Tibial artery (tissue), 4 donors: ENCODE data around the gene ELAVL1.

Experiments
- DNase-seq, 2 donors: peaks; one replicate each; pipeline ENCODE4 v3.0.0-alpha.2; 2019
- H3K27ac ChIP-seq, 2 donors: fragments of 200-600 bp; sonication (generic) in 1 of 2; 1 replicate in 1 of 2; 2 replicates in 1 of 2; pipeline ENCODE4 v1.5.1; 2018 to 2019; ENCODE audit warnings: mild to moderate bottlenecking in 1 of 2
- H3K27me3 ChIP-seq, 2 donors: fragments of 200-600 bp; sonication (generic) in 1 of 2; one replicate each; pipeline versions ENCODE4 v1.5.1 to v1.6.0; 2016 to 2019
- H3K36me3 ChIP-seq, 3 donors: fragments of 200-600 bp; sonication (generic) in 2 of 3; one replicate each; pipeline ENCODE4 v1.5.1; 2016 to 2019; ENCODE audit warnings: mild to moderate bottlenecking in 2 of 3
- H3K4me1 ChIP-seq, 4 donors: fragments of 200-600 bp; sonication (generic) in 2 of 4; 1 replicate in 3 of 4; 2 replicates in 1 of 4; pipeline ENCODE4 v1.5.1; 2016 to 2019
- H3K4me3 ChIP-seq, 2 donors: fragments of 200-600 bp; sonication (generic) in 1 of 2; 1 replicate in 1 of 2; 2 replicates in 1 of 2; pipeline ENCODE4 v1.5.1; 2018 to 2019; ENCODE audit warnings: mild to moderate bottlenecking in 2 of 2
- H3K9me3 ChIP-seq, 3 donors: fragments of 200-600 bp; sonication (generic) in 1 of 3; one replicate each; pipeline ENCODE4 v1.5.1; 2016 to 2019
- intact Hi-C: fragments of 100-400 bp; cut with DNase I; formaldehyde crosslinking; loops from one replicate; pipeline ENCODE4 v1.15.0; 2023; ENCODE audit warnings: low total_unique reads
- TF ChIP-seq, protein P1 (sequence below), 2 experiments: fragments of 200-600 bp in 1 of 2; fragments of 450-650 bp in 1 of 2; IDR thresholded peaks; one replicate each; pipeline ENCODE4 v1.5.1; 2017 to 2019; ENCODE audit warnings: antibody characterized with exemption in 2 of 2, mild to moderate bottlenecking in 1 of 2, moderate library complexity in 1 of 2

Gene ELAVL1

GRCh38 chr19:7908742-7909461 is 96.5 kb downstream of the ELAVL1 start:
- intact Hi-C loops, result no loop called here
- Histone ChIP-seq H3K4me3 (no peak overlapping the region), H3K4me1 (peaks cover 0 to 36% (median 27%) of the 10 kb centered on the region in 4 donors), H3K36me3 (peaks cover 41 to 68% (median 62%) of the 10 kb centered on the region in 3 donors), H3K27ac (no peak overlapping the region), H3K27me3 (peaks cover 0 to 18% of the 10 kb centered on the region in 2 donors), H3K9me3 (no peaks in the 10 kb centered on the region)
- DNase-seq, result peak in 1 of 2 donors; percentile 61
- TF ChIP-seq, protein P1, sequence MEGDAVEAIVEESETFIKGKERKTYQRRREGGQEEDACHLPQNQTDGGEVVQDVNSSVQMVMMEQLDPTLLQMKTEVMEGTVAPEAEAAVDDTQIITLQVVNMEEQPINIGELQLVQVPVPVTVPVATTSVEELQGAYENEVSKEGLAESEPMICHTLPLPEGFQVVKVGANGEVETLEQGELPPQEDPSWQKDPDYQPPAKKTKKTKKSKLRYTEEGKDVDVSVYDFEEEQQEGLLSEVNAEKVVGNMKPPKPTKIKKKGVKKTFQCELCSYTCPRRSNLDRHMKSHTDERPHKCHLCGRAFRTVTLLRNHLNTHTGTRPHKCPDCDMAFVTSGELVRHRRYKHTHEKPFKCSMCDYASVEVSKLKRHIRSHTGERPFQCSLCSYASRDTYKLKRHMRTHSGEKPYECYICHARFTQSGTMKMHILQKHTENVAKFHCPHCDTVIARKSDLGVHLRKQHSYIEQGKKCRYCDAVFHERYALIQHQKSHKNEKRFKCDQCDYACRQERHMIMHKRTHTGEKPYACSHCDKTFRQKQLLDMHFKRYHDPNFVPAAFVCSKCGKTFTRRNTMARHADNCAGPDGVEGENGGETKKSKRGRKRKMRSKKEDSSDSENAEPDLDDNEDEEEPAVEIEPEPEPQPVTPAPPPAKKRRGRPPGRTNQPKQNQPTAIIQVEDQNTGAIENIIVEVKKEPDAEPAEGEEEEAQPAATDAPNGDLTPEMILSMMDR (IDR thresholded peaks at IDR 0.05), result no peak
